GM18505 (cell line): ENCODE data around the gene TIMD4.

Source experiments
- ATAC-seq: cut with Tn5 transposase; IDR thresholded peaks from one replicate; pipeline ENCODE4 v1.9.1; 2021; ENCODE audit not compliant: unreplicated experiment
- POLR2A ChIP-seq: IDR thresholded peaks from 4 replicates; pipeline ENCODE4 v1.6.1; 2011; ENCODE audit warnings: borderline replicate concordance; ENCODE audit not compliant: insufficient read depth, insufficient read length; ENCODE audit errors: extremely low read depth

Gene TIMD4

DNA sequence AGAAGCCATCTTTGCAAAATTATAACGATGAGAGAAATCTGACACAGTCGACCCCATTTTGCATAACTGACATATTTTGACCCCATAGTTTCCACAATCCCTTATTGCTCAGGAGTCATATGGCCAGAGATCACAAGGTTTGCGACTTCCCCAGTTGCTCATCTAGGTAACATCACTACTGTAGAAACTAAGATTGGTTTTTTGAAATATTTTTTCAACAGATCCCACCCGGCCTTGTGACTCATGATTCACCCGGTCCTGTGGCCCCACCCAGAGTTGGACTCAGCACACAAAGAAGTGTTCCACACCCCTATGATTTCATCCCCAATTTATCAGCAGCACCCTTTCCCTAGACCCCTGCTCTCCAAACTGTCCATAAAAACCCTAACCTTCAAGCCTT, 50.2 kb downstream of the TIMD4 start:
- TF ChIP-seq POLR2A, result no peak

GRCh38 chr5:156909180-156909579, 53.8 kb downstream of the TIMD4 start:
- TF ChIP-seq POLR2A, result no peak
- ATAC-seq, result no peak

More for the DNA sequence above, 50.2 kb downstream of the TIMD4 start:
- no peak for ATAC-seq

DNA sequence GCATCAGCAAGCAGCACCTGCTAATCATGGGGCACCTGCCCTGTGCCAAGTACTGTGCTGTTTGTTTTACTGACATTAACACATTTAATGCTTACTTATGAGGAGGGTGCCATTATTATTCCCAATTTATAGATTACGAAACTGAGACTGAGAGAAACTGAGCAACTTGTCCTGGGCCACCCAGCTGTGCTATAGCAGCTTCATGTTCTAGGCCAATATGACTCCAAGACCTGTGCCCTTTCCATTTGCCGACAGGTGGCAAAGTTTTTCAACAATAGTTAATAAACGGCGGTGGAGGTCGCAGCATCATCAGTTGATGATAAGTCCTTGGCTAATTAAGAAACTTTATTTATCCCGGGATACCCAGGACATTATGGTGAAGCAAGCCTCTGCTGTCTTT, 55.4 kb downstream of the TIMD4 start:
- no peak for TF ChIP-seq POLR2A
- no peak for ATAC-seq

DNA sequence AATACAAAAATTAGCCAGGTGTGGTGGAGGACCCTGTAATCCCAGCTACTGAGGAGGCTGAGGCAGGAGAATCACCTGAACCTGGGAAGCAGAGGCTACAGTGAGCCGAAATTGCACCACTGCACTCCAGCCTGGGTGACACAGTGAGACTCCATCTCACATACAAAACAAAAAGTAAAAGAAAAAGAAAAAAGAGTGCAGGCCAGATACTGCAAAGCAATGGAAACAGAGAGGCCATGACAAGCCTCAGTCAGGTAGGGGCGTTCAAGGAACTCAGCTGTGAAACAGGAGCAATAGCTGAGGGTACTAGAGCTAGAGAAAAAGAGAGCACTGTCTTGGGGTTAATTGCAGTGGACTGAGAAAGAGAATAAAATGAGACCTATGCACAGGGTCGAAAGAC, 56.2 kb downstream of the TIMD4 start:
- no peak for ATAC-seq

GRCh38 chr5:156896546-156896945, 66.5 kb downstream of the TIMD4 start:
- no peak for ATAC-seq
- no peak for TF ChIP-seq POLR2A

More for the DNA sequence above, 56.2 kb downstream of the TIMD4 start:
- no peak for TF ChIP-seq POLR2A

GRCh38 chr5:156893517-156893916, 69.5 kb downstream of the TIMD4 start:
- ATAC-seq, result no peak
- TF ChIP-seq POLR2A, result no peak

DNA sequence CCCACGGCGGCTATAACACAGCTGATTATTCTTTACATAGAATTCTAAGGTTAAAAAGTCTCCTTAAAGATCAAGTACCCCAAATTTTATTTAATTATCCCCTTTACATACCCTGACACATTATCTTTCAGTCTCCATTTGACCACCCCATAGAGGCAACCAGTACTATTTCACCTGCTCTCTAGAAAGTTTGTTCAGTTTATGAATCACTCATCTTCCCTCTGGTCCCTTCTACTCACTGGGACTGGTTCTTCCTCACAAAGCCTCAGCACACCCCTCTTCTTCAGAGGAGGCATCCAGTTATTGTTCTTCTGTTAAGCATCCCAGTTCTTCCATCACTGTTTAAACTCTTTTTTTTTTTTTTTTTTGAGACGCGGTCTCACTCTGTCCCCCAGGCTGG, 70.2 kb downstream of the TIMD4 start:
- no peak for ATAC-seq
- TF ChIP-seq POLR2A, result no peak

GRCh38 chr5:156892223-156892622, 70.8 kb downstream of the TIMD4 start:
- no peak for ATAC-seq
- no peak for TF ChIP-seq POLR2A

DNA sequence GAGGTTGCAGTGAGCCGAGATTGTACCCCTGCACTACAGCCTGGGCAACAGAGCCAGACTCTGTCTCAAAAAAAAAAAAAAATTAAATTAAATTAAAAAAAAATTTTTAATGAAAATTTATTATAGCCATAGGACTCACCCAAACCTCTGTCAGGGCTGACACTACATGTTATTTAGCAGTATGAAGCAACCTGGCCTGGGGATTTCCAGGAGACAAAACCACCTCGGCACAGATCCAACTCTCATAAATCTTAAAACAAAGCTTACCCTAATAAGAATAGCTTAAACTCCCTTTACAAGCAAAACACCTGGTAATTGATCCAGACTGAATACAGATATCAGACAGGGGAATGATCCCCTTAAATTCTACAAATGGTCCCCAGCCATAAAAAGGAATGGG, 74.5 kb downstream of the TIMD4 start:
- TF ChIP-seq POLR2A, result no peak
- no peak for ATAC-seq

GRCh38 chr5:156883316-156883875, 79.6 kb downstream of the TIMD4 start:
- TF ChIP-seq POLR2A, result no peak
- ATAC-seq, result no peak

DNA sequence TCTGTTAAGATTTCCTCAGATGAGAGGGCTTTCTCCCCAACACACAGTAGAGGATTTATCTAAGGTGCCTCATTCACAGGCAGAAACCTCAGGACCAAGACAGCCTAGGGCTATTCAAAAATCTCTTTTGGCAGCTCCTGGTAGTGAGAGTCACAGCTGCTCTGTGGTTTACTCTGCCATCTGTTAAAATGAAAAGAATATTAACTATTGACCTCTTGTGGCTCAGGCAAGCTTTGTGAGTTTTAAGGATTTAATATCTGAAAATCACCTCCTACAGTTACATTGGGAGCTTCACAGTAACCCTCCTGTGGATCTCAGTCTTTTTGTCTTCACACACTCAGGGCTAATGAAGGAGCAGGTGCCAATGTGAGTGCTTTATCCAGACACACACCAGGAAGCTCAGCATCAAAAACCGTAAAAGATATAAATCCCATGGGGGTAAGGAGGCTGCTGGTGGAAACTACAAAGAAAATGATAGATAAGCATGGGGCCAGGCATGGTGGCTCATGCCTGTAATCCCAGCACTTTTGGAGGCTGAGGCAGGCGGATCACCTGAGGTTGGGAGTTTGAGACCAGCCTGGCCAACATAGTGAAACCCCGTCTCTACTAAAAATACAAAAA, 83.3 kb downstream of the TIMD4 start:
- peak; percentile 91 for ATAC-seq
- TF ChIP-seq POLR2A, result no peak

DNA sequence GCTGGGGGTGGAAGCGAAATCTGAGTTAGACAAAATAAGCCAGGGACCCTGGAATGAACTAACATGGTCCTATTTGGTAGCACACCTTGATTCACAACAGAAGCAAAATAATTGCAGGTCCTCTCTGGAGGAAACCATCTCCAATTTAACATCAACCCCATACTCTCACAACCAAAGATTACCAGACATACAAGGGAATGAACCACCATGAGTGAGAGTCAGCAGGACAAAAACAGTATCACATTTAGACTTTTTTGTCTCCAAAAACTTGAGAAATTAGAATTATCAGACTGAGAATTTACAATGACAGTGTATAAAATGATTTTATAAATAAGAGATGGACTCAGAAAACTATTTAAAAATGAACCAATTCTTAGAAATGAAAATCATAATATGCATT, 91.8 kb downstream of the TIMD4 start:
- no peak for TF ChIP-seq POLR2A
- no peak for ATAC-seq

GRCh38 chr5:156870498-156870839, 92.6 kb downstream of the TIMD4 start:
- no peak for TF ChIP-seq POLR2A
- no peak for ATAC-seq
